Activated CD4-positive, alpha-beta memory T cell treated with anti-CD3 and anti-CD28 coated beads for 36 hours (primary cell): ENCODE results near the gene RNF167. TPM values are rescaled to one million over a fixed set of nuclear protein-coding genes. Genes with fewer than 3 reads are reported as not detected.

ENCODE experiments used
- CTCF ChIA-PET: fragments of 350-600 bp; sonication (Branson Sonifier 250); formaldehyde crosslinking; loops from one replicate; lab custom pipeline; 2021; ENCODE audit warnings: antibody characterized with exemption, inconsistent platforms; lab: Charles Lee
- POLR2A ChIA-PET: fragments of 350-600 bp; sonication (Branson Sonifier 250); formaldehyde crosslinking; loops from one replicate; lab custom pipeline; 2021; ENCODE audit warnings: antibody characterized with exemption; lab: Charles Lee
- DNase-seq: peaks from one replicate; pipeline ENCODE4 v3.0.0-alpha.2; 2020
- H3K27ac Mint-ChIP-seq: one replicate; pipeline ENCODE4 v1.8.0; 2021; ENCODE audit warnings: mixed read lengths
- H3K27me3 Mint-ChIP-seq: one replicate; pipeline ENCODE4 v1.8.0; 2021; ENCODE audit warnings: mixed read lengths
- H3K36me3 Mint-ChIP-seq: one replicate; pipeline ENCODE4 v1.8.0; 2021; ENCODE audit warnings: mixed read lengths
- H3K4me1 Mint-ChIP-seq: one replicate; pipeline ENCODE4 v1.8.0; 2021; ENCODE audit warnings: low read depth, mixed read lengths
- H3K4me3 Mint-ChIP-seq: one replicate; pipeline ENCODE4 v1.8.0; 2021; ENCODE audit warnings: mild to moderate bottlenecking, mixed read lengths
- H3K9me3 Mint-ChIP-seq: one replicate; pipeline ENCODE4 v1.8.0; 2021; ENCODE audit warnings: mixed read lengths
- intact Hi-C: fragments of 100-400 bp; cut with micrococcal nuclease; formaldehyde crosslinking; loops from one replicate; pipeline ENCODE4 v1.15.1; 2023
- total RNA-seq, 2 experiments: library from RNA; stranded (reverse); gene quantifications; one replicate each; pipeline ENCODE4 v1.2.3, GENCODE V29; 2021

Gene RNF167
- total RNA-seq: 100 to 1,000 TPM; 130 to 157 TPM

- intact Hi-C loops: loop anchor here (1.0 to 10.0 kb wide), 9 partner anchors 8 to 795 kb away; partner anchors contain the start of genes ARRB2, CAMTA2, CHRNE and CYB5D2
- H3K4me3 Mint-ChIP-seq: peak within 1 kb of the TSS; percentile 90
- peaks cover 1% of the 10 kb centered on the region for H3K27me3 Mint-ChIP-seq
- H3K36me3 Mint-ChIP-seq: peaks cover 64% of the 10 kb centered on the region
- ChIA-PET CTCF (interaction anchor here (0.8 to 2.4 kb wide), 16 partner anchors 11 to 230 kb away, joined by 3 to 13 read pairs (median 4); partner anchors contain the start of genes C17orf107, CAMTA2, CHRNE and GLTPD2), POLR2A (interaction anchor here (0.6 to 21.0 kb wide), 12 partner anchors 10 to 481 kb away, joined by 3 to 346 read pairs (median 6); partner anchors contain the start of genes C17orf107, CAMTA2, ENO3 and INCA1)
- DNase-seq: peak; percentile 97
- H3K9me3 Mint-ChIP-seq: no peaks in the 10 kb centered on the region
- peak within 1 kb of the TSS; percentile 95 for H3K27ac Mint-ChIP-seq
- H3K4me1 Mint-ChIP-seq: peaks cover 47% of the 10 kb centered on the region
Observed at GRCh38 chr17:4939796-4940554, at the start of gene RNF167, which contains the start of gene SLC25A11. Gene RNF167, plus strand, starts transcription at chr17:4940268. Its CDS starts 642 bp downstream, at chr17:4940910. Gene SLC25A11, minus strand, starts transcription at chr17:4940046. Its CDS starts 136 bp downstream, at chr17:4939910.

- Mint-ChIP-seq H3K9me3 (no peaks in the 10 kb centered on the region), H3K27ac (no peak overlapping the region), H3K27me3 (no peaks in the 10 kb centered on the region), H3K4me3 (no peak overlapping the region), H3K36me3 (peaks cover 19% of the 10 kb centered on the region), H3K4me1 (no peaks in the 10 kb centered on the region)
- intact Hi-C loops: no loop called here
- ChIA-PET CTCF (interaction anchor here (0.7 to 1.2 kb wide), 4 partner anchors 11 to 102 kb away, joined by 3 to 6 read pairs (median 4); partner anchors contain the start of gene CHRNE), POLR2A (interaction anchor here (1.1 kb wide), 1 partner anchor 102 kb away, joined by 3 read pairs; no protein-coding TSS in a partner anchor)
- no peak for DNase-seq
Observed at GRCh38 chr17:4891411-4892410, 48.4 kb upstream of the RNF167 start.

- Mint-ChIP-seq H3K27me3 (no peaks in the 10 kb centered on the region), H3K27ac (no peak overlapping the region), H3K4me3 (no peak overlapping the region), H3K9me3 (no peaks in the 10 kb centered on the region), H3K4me1 (no peaks in the 10 kb centered on the region), H3K36me3 (peaks cover 17% of the 10 kb centered on the region)
- intact Hi-C loops: no loop called here
- no peak for DNase-seq
- ChIA-PET CTCF (interaction anchor here (0.7 kb wide), 1 partner anchor 10 kb away, joined by 3 read pairs; the partner anchor contains the start of gene CHRNE), POLR2A (no interaction called here)
Observed at GRCh38 chr17:4892499-4893221, 47.4 kb upstream of the RNF167 start.

GRCh38 chr17:4893272-4893671 is 46.8 kb upstream of the RNF167 start:
- Mint-ChIP-seq H3K27me3 (no peaks in the 10 kb centered on the region), H3K36me3 (peaks cover 17% of the 10 kb centered on the region), H3K9me3 (no peaks in the 10 kb centered on the region), H3K4me1 (peaks cover under 1% of the 10 kb centered on the region), H3K4me3 (no peak overlapping the region), H3K27ac (no peak overlapping the region)
- ChIA-PET CTCF (no interaction called here), POLR2A (no interaction called here)
- intact Hi-C loops: no loop called here
- DNase-seq: no peak

GRCh38 chr17:4893721-4894560 is 46.1 kb upstream of the RNF167 start:
- H3K9me3 Mint-ChIP-seq: no peaks in the 10 kb centered on the region
- intact Hi-C loops: no loop called here
- H3K27ac Mint-ChIP-seq: no peak overlapping the region
- CTCF ChIA-PET: interaction anchor here (0.7 to 0.8 kb wide), 2 partner anchors 10 to 19 kb away, joined by 3 read pairs; no protein-coding TSS in a partner anchor
- no peaks in the 10 kb centered on the region for H3K27me3 Mint-ChIP-seq
- H3K4me3 Mint-ChIP-seq: no peak overlapping the region
- peaks cover 17% of the 10 kb centered on the region for H3K36me3 Mint-ChIP-seq
- H3K4me1 Mint-ChIP-seq: peaks cover 6% of the 10 kb centered on the region
- POLR2A ChIA-PET: no interaction called here
- DNase-seq: no peak

GRCh38 chr17:4895121-4895520 is 44.9 kb upstream of the RNF167 start:
- ChIA-PET POLR2A (no interaction called here), CTCF (interaction anchor here (0.8 kb wide), 1 partner anchor 20 kb away, joined by 3 read pairs; no protein-coding TSS in a partner anchor)
- intact Hi-C loops: no loop called here
- no peak for DNase-seq
- H3K4me1 Mint-ChIP-seq: peaks cover 13% of the 10 kb centered on the region
- H3K36me3 Mint-ChIP-seq: peaks cover 16% of the 10 kb centered on the region
- H3K4me3 Mint-ChIP-seq: no peak overlapping the region
- H3K27ac Mint-ChIP-seq: no peak overlapping the region
- H3K27me3 Mint-ChIP-seq: peaks cover 1% of the 10 kb centered on the region
- H3K9me3 Mint-ChIP-seq: no peaks in the 10 kb centered on the region

- CTCF ChIA-PET: interaction anchor here (1.0 kb wide), 1 partner anchor 105 kb away, joined by 3 read pairs; no protein-coding TSS in a partner anchor
- H3K4me3 Mint-ChIP-seq: no peak overlapping the region
Observed at GRCh38 chr17:4895657-4896331, 44.3 kb upstream of the RNF167 start.

GRCh38 chr17:4896332-4897197 is 43.5 kb upstream of the RNF167 start:
- Mint-ChIP-seq H3K4me3 (no peak overlapping the region), H3K4me1 (peaks cover 19% of the 10 kb centered on the region), H3K36me3 (peaks cover 14% of the 10 kb centered on the region), H3K27ac (no peak overlapping the region), H3K9me3 (no peaks in the 10 kb centered on the region), H3K27me3 (peaks cover 1% of the 10 kb centered on the region)
- CTCF ChIA-PET: interaction anchor here (1.0 kb wide), 1 partner anchor 106 kb away, joined by 3 read pairs; no protein-coding TSS in a partner anchor
- DNase-seq: no peak
- intact Hi-C loops: no loop called here
- POLR2A ChIA-PET: no interaction called here

More at GRCh38 chr17:4895657-4896331, 44.3 kb upstream of the RNF167 start:
- Mint-ChIP-seq H3K4me1 (peaks cover 16% of the 10 kb centered on the region), H3K9me3 (no peaks in the 10 kb centered on the region), H3K27ac (no peak overlapping the region), H3K27me3 (peaks cover 1% of the 10 kb centered on the region), H3K36me3 (peaks cover 14% of the 10 kb centered on the region)
- no peak for DNase-seq
- intact Hi-C loops: no loop called here
- POLR2A ChIA-PET: no interaction called here

GRCh38 chr17:4897198-4897687 is 42.8 kb upstream of the RNF167 start:
- Mint-ChIP-seq H3K27me3 (peaks cover 1% of the 10 kb centered on the region), H3K36me3 (peaks cover 14% of the 10 kb centered on the region), H3K4me1 (peaks cover 21% of the 10 kb centered on the region), H3K4me3 (no peak overlapping the region), H3K9me3 (no peaks in the 10 kb centered on the region), H3K27ac (no peak overlapping the region)
- intact Hi-C loops: no loop called here
- ChIA-PET POLR2A (no interaction called here), CTCF (interaction anchor here (1.0 to 1.4 kb wide), 3 partner anchors 9 to 107 kb away, joined by 3 to 4 read pairs (median 3); no protein-coding TSS in a partner anchor)
- no peak for DNase-seq
